Testis (tissue), 3 donors: ENCODE measurements around the gene BICD1. TPM values are rescaled to one million over a fixed set of nuclear protein-coding genes. Genes with fewer than 3 reads are reported as not detected.

ENCODE experiments used
- DNase-seq: peaks from one replicate; pipeline ENCODE4 v3.0.0-alpha.2; 2019
- H3K27ac ChIP-seq, 2 donors: fragments of 200-600 bp; sonication (generic); one replicate each; pipeline ENCODE4 v1.5.1; 2019
- H3K27me3 ChIP-seq: fragments of 200-600 bp; sonication (generic); one replicate; pipeline ENCODE4 v1.5.1; 2019
- H3K36me3 ChIP-seq: fragments of 200-600 bp; sonication (generic); one replicate; pipeline ENCODE4 v1.5.1; 2017; ENCODE audit warnings: low read depth; ENCODE audit errors: missing control alignments
- H3K4me1 ChIP-seq: fragments of 200-600 bp; sonication (generic); one replicate; pipeline ENCODE4 v1.5.1; 2019
- H3K4me3 ChIP-seq, 2 donors: fragments of 200-600 bp; sonication (generic); one replicate each; pipeline ENCODE4 v1.5.1; 2017 to 2019
- H3K9me3 ChIP-seq: fragments of 200-600 bp; sonication (generic); one replicate; pipeline ENCODE4 v1.5.1; 2017
- CTCF ChIP-seq, 3 experiments: fragments of 450-650 bp in 2 of 3; fragments of 200-600 bp in 1 of 3; sonication (generic) in 1 of 3; IDR thresholded peaks; one replicate each; pipeline ENCODE4 v1.5.1; 2016 to 2019; ENCODE audit warnings: antibody characterized with exemption in 3 of 3, mild to moderate bottlenecking in 2 of 3, moderate library complexity in 1 of 3
- POLR2A ChIP-seq: fragments of 450-650 bp; IDR thresholded peaks from one replicate; pipeline ENCODE4 v1.6.1; 2017; ENCODE audit warnings: antibody characterized with exemption, mild to moderate bottlenecking, moderate library complexity
- WGBS, 2 donors: methylation state at CpG; one replicate each; pipeline ENCODE4 v1.1.5; 2018; 5-methylcytosine and 5-hydroxymethylcytosine counted together
- intact Hi-C: fragments of 100-400 bp; cut with DNase I; formaldehyde crosslinking; loops from one replicate; pipeline ENCODE4 v1.15.1; 2023; ENCODE audit warnings: low total_unique reads
- polyA plus RNA-seq: library from polyadenylated mRNA; stranded (reverse); fragments of 350-450 nt; fragmentation: Illumina TruSeq; extraction: RNeasy Lipid Tissue Mini Kit (QIAGEN cat#74804); gene quantifications from one replicate; pipeline ENCODE4 v1.2.3, GENCODE V29; 2014; ENCODE audit warnings: low read depth, low replicate concordance; ENCODE audit not compliant: insufficient read depth
- total RNA-seq, 2 donors: library from RNA; depleted of rRNA; stranded (reverse); fragments of >200 nt; gene quantifications; one replicate each; pipeline ENCODE4 v1.2.3, GENCODE V29; 2016

Gene BICD1
- total and polyA plus RNA-seq, 3 donors from 2014 or later, result 8.4 to 28.7 (median 26.0) TPM

- intact Hi-C loops, result no loop called here
- DNase-seq, result no peak
- Histone ChIP-seq H3K27ac (no peak overlapping the region), H3K9me3 (no peaks in the 10 kb centered on the region), H3K4me1 (no peaks in the 10 kb centered on the region), H3K27me3 (no peaks in the 10 kb centered on the region), H3K36me3 (no peaks in the 10 kb centered on the region), H3K4me3 (no peak overlapping the region)
- TF ChIP-seq POLR2A, result no peak
- TF ChIP-seq CTCF (IDR thresholded peaks at IDR 0.05), result no peak
- WGBS, 2 donors, result 74 to 91% methylated on average over 3 of the region's 3 CpGs
Observed at GRCh38 chr12:32281098-32281497, 174.5 kb downstream of the BICD1 start.

GRCh38 chr12:32284561-32284960 is 177.9 kb downstream of the BICD1 start:
- intact Hi-C loops, result no loop called here
- 81 to 86% methylated on average over 9 of the region's 9 CpGs for WGBS, 2 donors
- H3K27me3 ChIP-seq, result no peaks in the 10 kb centered on the region
- H3K4me1 ChIP-seq, result no peaks in the 10 kb centered on the region
- H3K27ac ChIP-seq, result no peak overlapping the region
- DNase-seq, result no peak
- TF ChIP-seq CTCF (IDR thresholded peaks at IDR 0.05) (no peak), POLR2A (no peak)
- no peaks in the 10 kb centered on the region for H3K36me3 ChIP-seq
- H3K4me3 ChIP-seq, result no peak overlapping the region
- no peaks in the 10 kb centered on the region for H3K9me3 ChIP-seq

GRCh38 chr12:32285021-32285420 is 178.4 kb downstream of the BICD1 start:
- no peak for DNase-seq
- Histone ChIP-seq H3K9me3 (no peaks in the 10 kb centered on the region), H3K4me1 (no peaks in the 10 kb centered on the region), H3K27me3 (no peaks in the 10 kb centered on the region), H3K36me3 (no peaks in the 10 kb centered on the region), H3K4me3 (no peak overlapping the region), H3K27ac (no peak overlapping the region)
- intact Hi-C loops, result no loop called here
- 44 to 47% methylated on average over 2 of the region's 2 CpGs for WGBS, 2 donors
- no peak for TF ChIP-seq POLR2A
- no peak for TF ChIP-seq CTCF (IDR thresholded peaks at IDR 0.05)

GRCh38 chr12:32285489-32285888 is 178.8 kb downstream of the BICD1 start:
- DNase-seq, result no peak
- no peaks in the 10 kb centered on the region for H3K27me3 ChIP-seq
- H3K36me3 ChIP-seq, result no peaks in the 10 kb centered on the region
- TF ChIP-seq POLR2A, result no peak
- no peak for TF ChIP-seq CTCF (IDR thresholded peaks at IDR 0.05)
- H3K27ac ChIP-seq, result no peak overlapping the region
- intact Hi-C loops, result no loop called here
- no peaks in the 10 kb centered on the region for H3K4me1 ChIP-seq
- H3K4me3 ChIP-seq, result no peak overlapping the region
- WGBS, 2 donors, result 45 to 49% methylated on average over 2 of the region's 2 CpGs
- no peaks in the 10 kb centered on the region for H3K9me3 ChIP-seq

GRCh38 chr12:32290411-32290810 is 183.8 kb downstream of the BICD1 start:
- no peak overlapping the region for H3K27ac ChIP-seq
- no peak for DNase-seq
- H3K36me3 ChIP-seq, result no peaks in the 10 kb centered on the region
- intact Hi-C loops, result no loop called here
- H3K4me3 ChIP-seq, result no peak overlapping the region
- H3K9me3 ChIP-seq, result no peaks in the 10 kb centered on the region
- TF ChIP-seq CTCF (IDR thresholded peaks at IDR 0.05) (no peak), POLR2A (no peak)
- no peaks in the 10 kb centered on the region for H3K4me1 ChIP-seq
- no peaks in the 10 kb centered on the region for H3K27me3 ChIP-seq
